HEK293T (cell line): ENCODE results near the gene FAM209B.
A peak's percentile ranks its signal among the peaks of the same experiment; 100 is the strongest.
"Not testable (repeated sequence)": the region's sequence is repeated elsewhere in the genome, so short reads cannot be mapped to it uniquely, and the experiment has no call there.

ENCODE experiments used
- CTCF ChIA-PET: fragments of 350-600 bp; formaldehyde crosslinking; extraction: SDS; loops from one replicate; lab custom pipeline; 2021; ENCODE audit warnings: antibody characterized with exemption, inconsistent platforms; lab: Yijun Ruan, JAX
- POLR2A ChIA-PET: fragments of 350-600 bp; formaldehyde crosslinking; extraction: SDS; loops from one replicate; lab custom pipeline; 2020; ENCODE audit warnings: antibody characterized with exemption, inconsistent platforms; lab: Yijun Ruan, JAX
- DNase-seq: peaks from one replicate; pipeline ENCODE4 v3.0.0; 2012; ENCODE audit warnings: mixed read lengths; ENCODE audit errors: extremely low spot score
- ARNT ChIP-seq: fragments of 450-650 bp; IDR thresholded peaks from 2 replicates; pipeline ENCODE4 v1.6.1; 2017; ENCODE audit warnings: mild to moderate bottlenecking
- BHLHE40 ChIP-seq: fragments of 450-650 bp; IDR thresholded peaks from 2 replicates; pipeline ENCODE4 v1.6.1; 2016; ENCODE audit warnings: mild to moderate bottlenecking, moderate library complexity, borderline replicate concordance
- CTBP1 ChIP-seq: fragments of 450-650 bp; IDR thresholded peaks from 2 replicates; pipeline ENCODE4 v1.6.1; 2016; ENCODE audit warnings: borderline replicate concordance
- ELF4 ChIP-seq: fragments of 450-650 bp; IDR thresholded peaks from 2 replicates; pipeline ENCODE4 v1.6.1; 2017; ENCODE audit warnings: antibody characterized with exemption
- FOXA1 ChIP-seq: fragments of 450-650 bp; IDR thresholded peaks from 2 replicates; pipeline ENCODE4 v1.6.1; 2016; ENCODE audit warnings: mild to moderate bottlenecking
- FOXK2 ChIP-seq: fragments of 450-650 bp; IDR thresholded peaks from 2 replicates; pipeline ENCODE4 v1.6.1; 2016; ENCODE audit warnings: mild to moderate bottlenecking
- FOXM1 ChIP-seq: fragments of 450-650 bp; IDR thresholded peaks from 2 replicates; pipeline ENCODE4 v1.6.1; 2017; ENCODE audit warnings: mild to moderate bottlenecking, borderline replicate concordance
- HDGF ChIP-seq: fragments of 450-650 bp; IDR thresholded peaks from 2 replicates; pipeline ENCODE4 v1.6.1; 2017; ENCODE audit warnings: antibody characterized with exemption, borderline replicate concordance
- L3MBTL2 ChIP-seq: fragments of 450-650 bp; conservative IDR thresholded peaks from 2 replicates; pipeline ENCODE4 v1.6.1; 2016; ENCODE audit warnings: mild to moderate bottlenecking
- LEF1 ChIP-seq: fragments of 450-650 bp; IDR thresholded peaks from 2 replicates; pipeline ENCODE4 v1.6.1; 2017; ENCODE audit warnings: mild to moderate bottlenecking, borderline replicate concordance
- NFRKB ChIP-seq: fragments of 450-650 bp; IDR thresholded peaks from 2 replicates; pipeline ENCODE4 v1.6.1; 2016; ENCODE audit warnings: mild to moderate bottlenecking, moderate library complexity
- PKNOX1 ChIP-seq: fragments of 450-650 bp; IDR thresholded peaks from 2 replicates; pipeline ENCODE4 v1.6.1; 2016
- SP1 ChIP-seq: fragments of 450-650 bp; IDR thresholded peaks from 2 replicates; pipeline ENCODE4 v1.6.1; 2017
- SUZ12 ChIP-seq: fragments of 450-650 bp; IDR thresholded peaks from 2 replicates; pipeline ENCODE4 v1.6.1; 2016; ENCODE audit warnings: mild to moderate bottlenecking
- TARDBP ChIP-seq: fragments of 450-650 bp; IDR thresholded peaks from 2 replicates; pipeline ENCODE4 v1.6.1; 2016
- ZNF384 ChIP-seq: fragments of 450-650 bp; IDR thresholded peaks from 2 replicates; pipeline ENCODE4 v1.6.1; 2016

FAM209B gene

GRCh38 chr20:56519551-56519950, 13.5 kb upstream of the FAM209B start:
- CTCF ChIA-PET, result no interaction called here
- no peak for TF ChIP-seq HDGF
- TF ChIP-seq ZNF384, result no peak
- TF ChIP-seq BHLHE40, result no peak
- TF ChIP-seq L3MBTL2, result no peak
- no peak for TF ChIP-seq LEF1
- TF ChIP-seq ELF4, result no peak
- no peak for TF ChIP-seq ARNT
- TF ChIP-seq SP1, result no peak
- no peak for TF ChIP-seq FOXA1
- no peak for TF ChIP-seq CTBP1
- TF ChIP-seq NFRKB, result no peak
- TF ChIP-seq FOXK2, result no peak
- DNase-seq, result no peak
- POLR2A ChIA-PET, result no interaction called here

- POLR2A ChIA-PET, result no interaction called here
- TF ChIP-seq PKNOX1, result no peak
- no peak for TF ChIP-seq FOXK2
- no peak for TF ChIP-seq L3MBTL2
- TF ChIP-seq HDGF, result no peak
- TF ChIP-seq NFRKB, result no peak
- TF ChIP-seq FOXM1, result no peak
- no peak for TF ChIP-seq BHLHE40
- TF ChIP-seq ELF4, result no peak
- TF ChIP-seq SUZ12, result no peak
- no peak for TF ChIP-seq LEF1
- no peak for TF ChIP-seq FOXA1
- TF ChIP-seq ARNT, result no peak
- no peak for TF ChIP-seq CTBP1
- no peak for TF ChIP-seq ZNF384
- no peak for TF ChIP-seq TARDBP
- CTCF ChIA-PET, result no interaction called here
- no peak for DNase-seq
These were observed 12.9 kb upstream of the FAM209B start for GRCh38 chr20:56520180-56520579.

- CTCF ChIA-PET, result interaction anchor here (0.6 kb wide), 2 partner anchors 35 to 217 kb away, joined by 3 to 11 read pairs; no protein-coding TSS in a partner anchor
These were observed 12.2 kb upstream of the FAM209B start for GRCh38 chr20:56520746-56521354.

GRCh38 chr20:56522311-56522710, 10.7 kb upstream of the FAM209B start:
- POLR2A ChIA-PET, result no interaction called here
- CTCF ChIA-PET, result no interaction called here
- no peak for DNase-seq
- TF ChIP-seq L3MBTL2 (no peak), FOXA1 (no peak), SUZ12 (no peak), ELF4 (no peak), HDGF (no peak), FOXM1 (no peak), NFRKB (no peak)

More at GRCh38 chr20:56520746-56521354, 12.2 kb upstream of the FAM209B start:
- DNase-seq, POLR2A ChIA-PET: not testable (repeated sequence)
- peak; percentile 35; the same call in 1 of the 2 replicates for TF ChIP-seq PKNOX1

- CTCF ChIA-PET, DNase-seq, POLR2A ChIA-PET: not testable (repeated sequence)
These were observed 8.6 kb upstream of the FAM209B start, which contains the start of gene FAM209A for GRCh38 chr20:56524444-56524843. Gene FAM209A (plus strand): TSS chr20:56524744. CDS start chr20:56524809, 65 bp downstream.

GRCh38 chr20:56527521-56527920, 5.5 kb upstream of the FAM209B start:
- TF ChIP-seq BHLHE40, result no peak
- TF ChIP-seq ELF4, result no peak
- TF ChIP-seq TARDBP, result no peak
- no peak for TF ChIP-seq LEF1
- no peak for TF ChIP-seq SUZ12
- TF ChIP-seq FOXK2, result no peak
- TF ChIP-seq CTBP1, result no peak
- TF ChIP-seq SP1, result no peak
- no peak for TF ChIP-seq FOXA1
- no peak for TF ChIP-seq PKNOX1
- no peak for TF ChIP-seq NFRKB
- no peak for TF ChIP-seq L3MBTL2
- no peak for TF ChIP-seq ARNT
- no peak for TF ChIP-seq ZNF384
- TF ChIP-seq HDGF, result no peak
- no peak for TF ChIP-seq FOXM1
- DNase-seq, result no peak
- POLR2A ChIA-PET, result no interaction called here
- CTCF ChIA-PET, result interaction anchor here (0.6 kb wide), 1 partner anchor 51 kb away, joined by 3 read pairs; no protein-coding TSS in a partner anchor

- TF ChIP-seq PKNOX1 (no peak), FOXA1 (no peak), NFRKB (no peak), SUZ12 (no peak), SP1 (no peak), LEF1 (no peak), TARDBP (no peak), L3MBTL2 (no peak), ZNF384 (no peak), ELF4 (no peak), CTBP1 (no peak), FOXM1 (no peak), ARNT (no peak), FOXK2 (no peak)
- CTCF ChIA-PET, result no interaction called here
- DNase-seq, result no peak
- POLR2A ChIA-PET, result no interaction called here
These were observed 5.0 kb downstream of the FAM209B start for GRCh38 chr20:56537997-56538396.
